HG03457 (cell line): ENCODE data around the gene RRP36.
"Not testable (repeated sequence)": the region's sequence is repeated elsewhere in the genome, so short reads cannot be mapped to it uniquely, and the experiment has no call there.

Experiments
- ATAC-seq: cut with Tn5 transposase; IDR thresholded peaks from one replicate; pipeline ENCODE4 v1.9.1; 2021; ENCODE audit warnings: moderate number of reproducible peaks; ENCODE audit not compliant: unreplicated experiment

Gene RRP36

DNA sequence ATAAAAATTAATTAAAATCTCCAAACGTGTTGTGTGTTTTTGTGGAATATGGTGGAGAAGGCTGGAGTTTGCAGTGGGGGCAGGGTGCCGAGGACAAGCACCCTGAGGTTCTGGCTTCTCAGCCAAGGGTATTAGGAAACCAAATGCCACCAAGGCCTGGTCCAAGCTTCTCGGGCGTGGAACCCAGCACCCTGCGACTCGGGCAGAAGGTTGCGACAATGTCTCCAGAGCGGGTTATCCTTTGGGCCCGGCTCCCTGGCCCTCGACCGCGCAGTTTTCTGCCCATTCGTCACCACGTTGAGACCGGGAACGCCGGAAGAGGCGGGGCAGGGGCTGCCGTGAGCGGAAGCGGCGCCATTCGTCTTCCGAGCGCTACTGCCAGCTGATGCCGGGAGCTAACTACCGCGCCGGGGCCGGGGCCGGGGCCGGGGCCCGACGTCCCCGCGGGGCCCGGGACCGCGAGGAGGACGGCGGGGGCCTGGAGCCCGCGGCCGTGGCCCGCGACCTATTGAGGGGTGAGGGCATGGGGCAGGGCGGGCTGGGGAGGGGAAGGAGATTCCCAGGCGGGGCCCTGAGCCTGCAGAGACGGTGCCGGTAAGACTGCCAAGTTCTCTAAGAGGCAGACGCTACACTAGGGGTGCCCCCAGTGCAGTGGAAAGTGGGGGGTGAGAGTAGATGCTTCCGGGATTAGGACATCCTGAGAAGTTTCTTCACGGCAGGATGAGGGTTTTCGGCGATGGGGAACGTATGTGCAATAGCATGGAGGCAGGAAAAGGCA is at the start of gene RRP36:
Gene RRP36 (plus strand): TSS at position 354 of the 778 bp plus-strand sequence. CDS start 32 bp downstream, at position 386.
- ATAC-seq = no peak

- ATAC-seq = no peak
Observed at GRCh38 chr6:42971746-42972327, 49.6 kb upstream of the RRP36 start.

DNA sequence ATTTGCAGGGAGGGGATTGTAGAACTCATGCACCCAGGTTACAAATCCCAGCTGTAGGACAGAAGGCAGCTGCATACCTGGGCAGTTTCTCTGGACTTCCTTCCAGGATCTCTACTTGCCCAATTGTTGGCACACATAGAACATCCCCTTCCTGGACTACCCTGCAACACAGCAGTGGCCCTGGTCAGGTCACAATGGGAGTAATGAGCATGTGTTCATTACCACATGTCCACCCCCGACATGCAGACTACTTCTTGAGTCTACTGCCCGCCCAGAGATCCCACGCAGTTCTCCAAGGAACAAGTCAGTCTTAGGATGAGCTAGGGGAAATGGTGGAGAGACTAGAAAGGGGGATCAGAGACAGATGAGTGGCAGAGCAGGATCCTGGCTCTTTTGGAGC is 47.5 kb upstream of the RRP36 start:
- no peak for ATAC-seq

DNA sequence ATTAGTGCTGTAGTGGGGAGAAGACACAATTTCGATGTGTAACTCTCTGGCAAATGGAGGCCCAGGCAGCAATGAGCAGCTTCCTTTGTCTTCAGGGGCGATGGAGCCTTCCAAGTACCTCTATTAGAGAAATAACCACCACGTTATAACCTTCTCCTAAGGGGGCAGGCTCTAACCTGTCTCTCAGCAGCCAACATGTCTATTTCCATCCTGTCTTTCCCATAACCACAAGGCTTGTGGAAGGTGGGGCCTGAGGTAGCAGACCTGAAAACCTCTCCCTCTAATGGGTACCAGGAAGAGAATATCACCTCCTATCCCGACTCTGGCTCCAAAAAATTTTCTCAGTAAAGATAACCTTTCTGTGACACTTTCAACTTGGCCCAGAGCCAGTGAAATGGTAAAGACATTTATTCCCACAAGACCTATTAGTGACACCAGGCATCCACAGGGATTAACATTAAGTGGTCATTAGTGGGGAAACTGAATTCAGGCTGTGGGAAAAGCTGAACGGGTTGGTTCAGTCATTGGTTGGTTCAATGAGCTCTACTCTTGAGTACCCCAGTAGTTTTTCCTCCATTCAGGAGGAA is 46.4 kb upstream of the RRP36 start:
- no peak for ATAC-seq

DNA sequence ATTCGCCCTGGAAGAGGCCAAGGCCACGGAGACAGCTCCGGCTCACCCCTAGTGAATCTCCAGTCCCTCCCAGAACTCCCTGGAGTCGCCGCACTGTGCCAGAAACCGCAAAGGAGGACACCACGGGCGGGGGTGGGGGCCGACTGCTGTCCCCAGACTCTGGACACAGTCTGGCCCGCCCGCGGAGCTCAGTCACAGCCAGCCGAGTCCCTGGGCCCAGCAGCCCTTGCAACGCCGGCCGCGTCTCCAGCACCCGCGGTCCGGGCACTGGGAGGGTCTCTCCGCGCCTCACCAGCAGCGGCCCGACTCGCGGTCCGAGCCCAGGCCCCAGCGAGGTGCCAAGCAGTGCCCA is 43.0 kb upstream of the RRP36 start:
- ATAC-seq = no peak

DNA sequence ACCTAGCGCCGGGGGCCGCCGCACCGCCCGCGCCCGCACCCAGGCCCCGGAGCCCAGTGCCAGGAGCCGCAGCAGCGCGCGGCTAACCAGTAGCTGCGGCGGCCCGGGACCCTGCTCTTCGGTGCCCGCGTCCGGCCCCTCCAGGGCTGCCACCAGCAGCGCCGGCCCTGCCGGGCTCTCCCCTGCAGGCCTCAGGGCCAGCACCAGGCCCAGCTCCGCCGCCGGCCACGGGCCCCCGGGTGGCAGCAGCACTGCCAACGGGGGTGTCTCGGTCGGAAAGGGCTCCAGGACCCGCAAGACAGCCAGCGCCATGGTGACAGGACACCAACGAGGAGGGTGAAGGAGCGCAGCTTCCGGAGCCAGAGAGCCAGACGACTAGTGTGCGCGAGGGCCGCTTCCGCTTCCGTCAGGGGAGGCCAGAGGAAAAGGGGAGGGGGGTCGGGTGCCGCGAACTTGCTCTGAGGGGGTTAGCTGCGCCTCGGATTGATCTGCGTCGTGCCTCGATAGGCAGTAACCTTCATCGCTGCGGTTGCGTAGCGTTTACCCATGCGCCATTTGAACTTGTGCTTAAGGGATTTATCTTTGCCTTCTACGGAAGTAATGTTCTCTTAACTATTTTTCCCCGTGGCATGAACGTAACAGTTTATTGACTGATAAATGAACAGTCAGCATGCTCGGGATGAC is 42.4 kb upstream of the RRP36 start, which contains the start of gene PEX6:
Gene PEX6 (minus strand): TSS at position 343 of the 684 bp plus-strand sequence. CDS start 31 bp downstream, at position 312.
- ATAC-seq = peak; percentile 72

DNA sequence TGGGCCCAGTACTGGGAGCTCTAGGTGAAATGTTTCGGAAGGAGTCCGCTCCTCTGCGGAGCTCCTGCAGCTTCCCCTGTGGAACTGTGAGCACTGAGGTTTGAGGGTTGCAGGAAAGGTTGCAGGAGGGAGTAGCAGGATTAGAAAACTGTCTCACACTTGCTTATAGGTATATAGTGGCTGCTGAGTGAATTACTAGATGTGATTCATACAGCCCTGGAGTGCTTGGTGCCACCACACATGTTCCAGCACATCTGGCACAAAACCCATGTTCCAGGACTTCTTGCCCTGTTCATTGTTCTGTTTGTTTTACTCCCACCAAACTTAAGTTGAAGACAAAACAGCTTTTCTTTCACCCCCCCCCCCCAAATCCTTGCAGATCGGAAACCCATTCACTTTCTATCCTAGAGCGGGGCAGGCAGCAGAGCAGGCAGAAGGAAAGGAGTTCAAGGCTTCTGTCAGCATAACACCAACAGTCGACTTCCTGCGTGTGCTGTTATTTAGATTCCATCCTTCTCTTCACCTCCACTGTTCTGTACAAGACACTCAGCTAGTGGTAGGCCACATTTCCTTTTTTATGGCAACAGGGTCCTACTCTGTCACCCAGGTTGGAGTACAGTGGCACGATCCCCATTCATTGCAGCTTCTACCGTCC is 41.8 kb upstream of the RRP36 start:
- ATAC-seq = no peak

DNA sequence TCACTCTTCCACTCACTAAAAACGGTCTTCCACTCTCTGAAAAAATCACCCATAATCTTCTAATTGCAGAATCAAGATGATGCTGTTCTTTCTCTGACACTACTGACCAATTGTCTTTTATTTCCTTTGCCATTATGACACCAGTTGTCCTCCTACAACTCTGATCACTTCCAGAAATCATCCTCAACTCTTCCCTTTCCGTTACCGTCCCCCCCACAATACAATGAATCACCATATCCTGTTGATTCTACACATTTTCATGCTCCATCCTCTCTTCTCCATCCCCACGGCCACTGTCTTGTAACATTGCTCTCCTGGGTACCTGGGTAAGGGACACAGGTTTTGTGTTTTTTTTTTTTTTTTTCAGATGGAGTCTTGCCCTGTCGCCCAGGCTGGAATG is 39.6 kb upstream of the RRP36 start:
- no peak for ATAC-seq

- ATAC-seq = peak; percentile 85
Observed at GRCh38 chr6:42984001-42984923, 37.2 kb upstream of the RRP36 start, which contains the start of gene PPP2R5D. PPP2R5D (plus strand) TSS chr6:42984570; CDS start chr6:42984678, 108 bp downstream.

GRCh38 chr6:42984924-42985475 is 36.4 kb upstream of the RRP36 start:
- ATAC-seq = no peak

- ATAC-seq = no peak
Observed at GRCh38 chr6:42987533-42988451, 33.6 kb upstream of the RRP36 start.

DNA sequence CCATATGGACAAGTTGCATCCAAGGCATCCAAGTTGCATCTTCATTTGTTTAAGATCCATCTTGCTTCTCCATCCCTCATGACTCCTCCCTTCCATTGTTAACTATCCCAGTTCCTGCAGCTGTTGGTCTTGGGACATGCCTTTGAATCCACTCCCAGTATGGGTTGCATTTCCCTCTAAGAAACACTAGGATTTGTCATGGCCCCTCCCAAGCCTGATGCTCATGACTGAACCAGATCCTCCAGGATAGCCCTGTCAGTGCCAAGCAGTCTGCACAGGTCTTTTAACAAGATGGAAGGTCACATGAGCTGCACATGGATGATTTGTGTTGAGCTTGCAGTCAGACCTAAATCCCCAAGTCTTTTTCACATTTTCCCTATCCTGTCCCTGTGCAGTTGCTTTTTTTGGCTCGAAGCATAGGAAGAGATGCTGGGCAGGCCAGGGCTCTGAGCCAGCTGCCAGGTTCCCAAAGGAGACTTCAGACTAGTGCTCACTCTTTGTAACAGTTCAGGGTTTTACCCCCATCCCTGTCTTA is 32.9 kb upstream of the RRP36 start:
- no peak for ATAC-seq

GRCh38 chr6:42989923-42990322 is 31.5 kb upstream of the RRP36 start:
- no peak for ATAC-seq

- no peak for ATAC-seq
Observed at GRCh38 chr6:42993445-42993844, 28.0 kb upstream of the RRP36 start.

GRCh38 chr6:42996513-42996912 is 24.9 kb upstream of the RRP36 start:
- ATAC-seq = no peak

- not testable (repeated sequence) for ATAC-seq
Observed at GRCh38 chr6:42998205-42998604, 23.2 kb upstream of the RRP36 start.

- ATAC-seq = no peak
Observed at GRCh38 chr6:43001843-43002242, 19.6 kb upstream of the RRP36 start.

- ATAC-seq = no peak
Observed at GRCh38 chr6:43005844-43006243, 15.6 kb upstream of the RRP36 start.
